SU-DHL-6 (cell line): Measurements from ENCODE around the gene ATAD2B.

ENCODE experiments used
- H2AFZ ChIP-seq: fragments of 200-600 bp; sonication (generic); 2 replicates; pipeline ENCODE4 v1.6.1; 2014; ENCODE audit warnings: low read depth, mild to moderate bottlenecking, moderate library complexity, mixed read lengths, antibody characterized with exemption, low read length; ENCODE audit not compliant: severe bottlenecking
- H3F3A ChIP-seq: fragments of 200-600 bp; shearing (Covaris generic); 2 replicates; pipeline ENCODE4 v1.6.0; 2016; ENCODE audit warnings: antibody characterized with exemption, mild to moderate bottlenecking; ENCODE audit not compliant: insufficient read depth
- H3K27ac ChIP-seq: fragments of 200-600 bp; sonication (generic); 2 replicates; pipeline ENCODE4 v1.5.1; 2016; ENCODE audit warnings: low read depth, mild to moderate bottlenecking, low read length, moderate library complexity, mixed read lengths
- H3K27me3 ChIP-seq: fragments of 200-600 bp; sonication (generic), shearing (Covaris generic); 2 replicates; pipeline ENCODE4 v1.6.0; 2014; ENCODE audit warnings: mild to moderate bottlenecking, low read length
- H3K36me3 ChIP-seq: fragments of 200-600 bp; sonication (generic); 2 replicates; pipeline ENCODE4 v1.6.1; 2014; ENCODE audit warnings: mild to moderate bottlenecking, low read length, mixed read lengths
- H3K4me2 ChIP-seq: fragments of 300-600, 200-600 bp; shearing (Covaris generic), sonication (generic); 2 replicates; pipeline ENCODE4 v1.6.0; 2014; ENCODE audit warnings: low read length, low read depth, mild to moderate bottlenecking; ENCODE audit not compliant: poor library complexity, severe bottlenecking
- H3K4me3 ChIP-seq: fragments of 200-600 bp; sonication (generic); 2 replicates; pipeline ENCODE4 v1.5.1; 2014; ENCODE audit warnings: antibody characterized with exemption, low read length, mild to moderate bottlenecking, mixed read lengths; ENCODE audit not compliant: insufficient read depth, poor library complexity, severe bottlenecking
- H3K79me2 ChIP-seq: fragments of 200-600 bp; sonication (generic); 2 replicates; pipeline ENCODE4 v1.6.1; 2014; ENCODE audit warnings: mild to moderate bottlenecking, low read length, moderate library complexity; ENCODE audit not compliant: insufficient read depth
- H3K9ac ChIP-seq: fragments of 200-600 bp; sonication (generic); 2 replicates; pipeline ENCODE4 v1.7.0; 2014; ENCODE audit warnings: mild to moderate bottlenecking, low read length
- H3K9me2 ChIP-seq: fragments of 200-600 bp; sonication (generic); replicated peaks from 2 replicates; pipeline ENCODE4 v1.6.1; 2014; ENCODE audit warnings: low read length; ENCODE audit not compliant: insufficient read depth
- H3K9me3 ChIP-seq: fragments of 200-600 bp; sonication (generic); 2 replicates; pipeline ENCODE4 v1.6.1; 2014; ENCODE audit warnings: low read length, mixed read lengths; ENCODE audit not compliant: insufficient read depth
- H4K20me1 ChIP-seq: fragments of 200-600 bp; sonication (generic); 2 replicates; pipeline ENCODE4 v1.6.1; 2014; ENCODE audit warnings: low read depth, mild to moderate bottlenecking, antibody characterized with exemption, low read length, moderate library complexity, mixed read lengths
- CTCF ChIP-seq: fragments of 200-600 bp; sonication (generic); IDR thresholded peaks from one replicate; pipeline ENCODE4 v1.5.1; 2017; ENCODE audit warnings: antibody characterized with exemption, mild to moderate bottlenecking, low read length, moderate library complexity; ENCODE audit not compliant: insufficient read depth, poor library complexity, severe bottlenecking
- EZH2phosphoT487 ChIP-seq: fragments of 200-600 bp; sonication (generic), shearing (Covaris generic); conservative IDR thresholded peaks from 2 replicates; pipeline ENCODE4 v1.6.1; 2018; ENCODE audit warnings: mild to moderate bottlenecking, antibody characterized with exemption, low read length, moderate library complexity, mixed read lengths

ATAD2B gene

GRCh38 chr2:23839919-23840578 is 86.9 kb downstream of the ATAD2B start:
- H4K20me1 ChIP-seq, result no peaks in the 10 kb centered on the region
- no peaks in the 10 kb centered on the region for H3K9me2 ChIP-seq
- H3K9ac ChIP-seq, result no peak overlapping the region
- no peaks in the 10 kb centered on the region for H3K9me3 ChIP-seq
- no peaks in the 10 kb centered on the region for H3F3A ChIP-seq
- no peaks in the 10 kb centered on the region for H3K27me3 ChIP-seq
- no peak overlapping the region for H3K4me2 ChIP-seq
- TF ChIP-seq EZH2phosphoT487 (no peak), CTCF (no peak)
- H3K36me3 ChIP-seq, result peaks cover 12% of the 10 kb centered on the region
- H3K79me2 ChIP-seq, result no peaks in the 10 kb centered on the region; the same call in 1 of the 2 replicates
- no peak overlapping the region for H3K4me3 ChIP-seq
- no peak overlapping the region for H3K27ac ChIP-seq
- no peak overlapping the region for H2AFZ ChIP-seq

GRCh38 chr2:23838996-23839395 is 87.9 kb downstream of the ATAD2B start:
- H2AFZ ChIP-seq, result no peak overlapping the region
- H3K4me2 ChIP-seq, result no peak overlapping the region
- no peaks in the 10 kb centered on the region for H3K27me3 ChIP-seq
- no peaks in the 10 kb centered on the region for H4K20me1 ChIP-seq
- H3F3A ChIP-seq, result no peaks in the 10 kb centered on the region
- H3K4me3 ChIP-seq, result no peak overlapping the region
- no peaks in the 10 kb centered on the region for H3K9me3 ChIP-seq
- H3K9ac ChIP-seq, result no peak overlapping the region
- H3K27ac ChIP-seq, result no peak overlapping the region
- no peaks in the 10 kb centered on the region for H3K9me2 ChIP-seq
- TF ChIP-seq CTCF (no peak), EZH2phosphoT487 (no peak)
- H3K79me2 ChIP-seq, result no peaks in the 10 kb centered on the region
- H3K36me3 ChIP-seq, result 0 out of 2 replicates have a peak, but pooled peaks cover 4% of the 10 kb centered on the region

GRCh38 chr2:23838581-23838980 is 88.3 kb downstream of the ATAD2B start:
- 0 out of 2 replicates have a peak, but pooled peaks cover 4% of the 10 kb centered on the region for H3K36me3 ChIP-seq
- H4K20me1 ChIP-seq, result no peaks in the 10 kb centered on the region
- no peaks in the 10 kb centered on the region for H3K9me3 ChIP-seq
- TF ChIP-seq CTCF (no peak), EZH2phosphoT487 (no peak)
- H3K9ac ChIP-seq, result no peak overlapping the region
- no peak overlapping the region for H3K4me2 ChIP-seq
- H3K27me3 ChIP-seq, result no peaks in the 10 kb centered on the region
- H3K9me2 ChIP-seq, result no peaks in the 10 kb centered on the region
- no peaks in the 10 kb centered on the region for H3F3A ChIP-seq
- no peaks in the 10 kb centered on the region for H3K79me2 ChIP-seq
- no peak overlapping the region for H3K27ac ChIP-seq
- no peak overlapping the region for H2AFZ ChIP-seq
- no peak overlapping the region for H3K4me3 ChIP-seq
